Gastrocnemius medialis (tissue), 4 donors: ENCODE results near the gene AIFM3. TPM values are rescaled to one million over a fixed set of nuclear protein-coding genes. Genes with fewer than 3 reads are reported as not detected.
A peak's percentile ranks its signal among the peaks of the same experiment; 100 is the strongest.
"Not testable (repeated sequence)": the region's sequence is repeated elsewhere in the genome, so short reads cannot be mapped to it uniquely, and the experiment has no call there.

ENCODE experiments used
- ATAC-seq, 2 donors: fragments of 150-250 bp; one replicate each; pipeline ENCODE4 v1.9.1; 2016
- DNase-seq, 2 donors: peaks; one replicate each; pipeline ENCODE4 v3.0.0-alpha.2; 2019
- H3K27ac ChIP-seq, 4 donors: fragments of 200-600 bp; sonication (generic); 1 replicate in 1 of 4; 2 replicates in 3 of 4; pipeline ENCODE4 v1.5.1; 2016 to 2018; ENCODE audit warnings: mild to moderate bottlenecking in 2 of 4, moderate library complexity in 1 of 4
- H3K27me3 ChIP-seq, 3 donors: fragments of 200-600 bp; sonication (generic) in 2 of 3; 1 replicate in 1 of 3; 2 replicates in 2 of 3; pipeline versions ENCODE4 v1.5.1 to v1.6.0; 2016 to 2019; ENCODE audit warnings: mild to moderate bottlenecking in 1 of 3, moderate library complexity in 1 of 3
- H3K36me3 ChIP-seq, 2 donors: fragments of 200-600 bp; sonication (generic) in 1 of 2; one replicate each; pipeline ENCODE4 v1.5.1; 2017 to 2018
- H3K4me1 ChIP-seq, 2 donors: fragments of 200-600 bp; sonication (generic) in 1 of 2; one replicate each; pipeline ENCODE4 v1.5.1; 2016 to 2017; ENCODE audit warnings: mild to moderate bottlenecking in 2 of 2
- H3K4me3 ChIP-seq, 4 donors: fragments of 200-600 bp; sonication (generic) in 3 of 4; 1 replicate in 1 of 4; 2 replicates in 3 of 4; pipeline ENCODE4 v1.5.1; 2016 to 2019; ENCODE audit warnings: mild to moderate bottlenecking in 2 of 4
- H3K9me3 ChIP-seq, 3 donors: fragments of 200-600 bp; sonication (generic) in 2 of 3; 1 replicate in 1 of 3; 2 replicates in 2 of 3; pipeline ENCODE4 v1.5.1; 2016 to 2019
- CTCF ChIP-seq, 5 experiments: fragments of 450-650 bp in 3 of 5; fragments of 200-600 bp in 2 of 5; sonication (generic) in 2 of 5; IDR thresholded peaks in 4 of 5; conservative IDR thresholded peaks in 1 of 5; 1 replicate in 4 of 5; 2 replicates in 1 of 5; pipeline ENCODE4 v1.5.1; 2016 to 2019; ENCODE audit warnings: antibody characterized with exemption in 5 of 5, mild to moderate bottlenecking in 3 of 5, moderate library complexity in 3 of 5
- POLR2A ChIP-seq, 2 donors: fragments of 450-650 bp; IDR thresholded peaks; one replicate each; pipeline ENCODE4 v1.6.1; 2017; ENCODE audit warnings: antibody characterized with exemption in 2 of 2, mild to moderate bottlenecking in 2 of 2, moderate library complexity in 2 of 2
- in situ Hi-C, 4 donors: fragments of 200-750 bp; cut with MboI; loops; one replicate each; pipeline versions ENCODE4 v1.15.0 to v1.8.0; 2017; ENCODE audit warnings: low sequenced_read_pairs in 4 of 4
- intact Hi-C: fragments of 100-400 bp; cut with DNase I; formaldehyde crosslinking; loops from one replicate; pipeline ENCODE4 v1.15.1; 2023; ENCODE audit warnings: low total_unique reads
- total RNA-seq, 4 donors: library from RNA; depleted of rRNA; stranded (reverse); fragments of >200 nt; gene quantifications; one replicate each; pipeline versions ENCODE4 v1.1.0 to v1.2.3, GENCODE V29; 2016

AIFM3 gene
- total RNA-seq, 4 donors from 2014 or later: 0.22 to 0.42 TPM; not detected in 2

- no peak for ATAC-seq
Measured at GRCh38 chr22:20970939-20971657, 4.0 kb downstream of the AIFM3 start.

GRCh38 chr22:20972014-20972694 lies 5.1 kb downstream of the AIFM3 start:
- in situ Hi-C loops, H3K36me3 ChIP-seq: not testable (repeated sequence)
- ATAC-seq: peak; percentile 14 to 36

More at GRCh38 chr22:20970939-20971657, 4.0 kb downstream of the AIFM3 start:
- Histone ChIP-seq H3K9me3 (no peaks in the 10 kb centered on the region), H3K4me3 (no peak overlapping the region), H3K27ac (no peak overlapping the region), H3K27me3 (no peaks in the 10 kb centered on the region), H3K36me3 (no peaks in the 10 kb centered on the region), H3K4me1 (no peaks in the 10 kb centered on the region)
- intact Hi-C loops: no loop called here
- in situ Hi-C loops: no loop called here
- no peak for TF ChIP-seq POLR2A (IDR thresholded peaks at IDR 0.05)
- TF ChIP-seq CTCF (IDR thresholded peaks at IDR 0.05 in 4 of 5, conservative IDR thresholded peaks at IDR 0.05 in 1 of 5): no peak
- DNase-seq: no peak

GRCh38 chr22:20972933-20973577 lies 6.0 kb downstream of the AIFM3 start:
- intact Hi-C loops (no loop called here), in situ Hi-C loops (no loop called here)
- Histone ChIP-seq H3K27ac (no peak overlapping the region), H3K4me3 (no peak overlapping the region), H3K4me1 (no peaks in the 10 kb centered on the region), H3K9me3 (no peaks in the 10 kb centered on the region), H3K36me3 (no peaks in the 10 kb centered on the region), H3K27me3 (no peaks in the 10 kb centered on the region)
- ATAC-seq: no peak
- no peak for TF ChIP-seq CTCF (IDR thresholded peaks at IDR 0.05 in 4 of 5, conservative IDR thresholded peaks at IDR 0.05 in 1 of 5)
- TF ChIP-seq POLR2A (IDR thresholded peaks at IDR 0.05): no peak
- DNase-seq: no peak

More at GRCh38 chr22:20972014-20972694, 5.1 kb downstream of the AIFM3 start:
- DNase-seq, H3K9me3 ChIP-seq, H3K4me3 ChIP-seq, intact Hi-C loops, H3K27me3 ChIP-seq, H3K27ac ChIP-seq, H3K4me1 ChIP-seq: not testable (repeated sequence)

GRCh38 chr22:20973634-20974286 lies 6.7 kb downstream of the AIFM3 start:
- Histone ChIP-seq H3K36me3 (no peaks in the 10 kb centered on the region), H3K4me1 (no peaks in the 10 kb centered on the region), H3K27me3 (no peaks in the 10 kb centered on the region), H3K27ac (no peak overlapping the region), H3K9me3 (no peaks in the 10 kb centered on the region), H3K4me3 (no peak overlapping the region)
- DNase-seq: no peak
- intact Hi-C loops (no loop called here), in situ Hi-C loops (no loop called here)
- no peak for ATAC-seq
- no peak for TF ChIP-seq CTCF (IDR thresholded peaks at IDR 0.05 in 4 of 5, conservative IDR thresholded peaks at IDR 0.05 in 1 of 5)
- TF ChIP-seq POLR2A (IDR thresholded peaks at IDR 0.05): no peak
